Left ventricle myocardium inferior (tissue), 1 donor: Measurements from ENCODE around the gene ZNF205. TPM values are rescaled to one million over a fixed set of nuclear protein-coding genes. Genes with fewer than 3 reads are reported as not detected.

Source experiments
- DNase-seq: peaks from one replicate; pipeline ENCODE4 v3.0.0-alpha.2; 2020
- H3K27ac ChIP-seq: fragments of 200-600 bp; replicated peaks from 2 replicates; pipeline ENCODE4 v1.8.0; 2021
- H3K27me3 ChIP-seq: fragments of 200-600 bp; 2 replicates; pipeline ENCODE4 v1.8.0; 2021; ENCODE audit warnings: low read depth
- H3K36me3 ChIP-seq: fragments of 200-600 bp; 2 replicates; pipeline ENCODE4 v1.8.0; 2021
- H3K4me1 ChIP-seq: fragments of 200-600 bp; 2 replicates; pipeline ENCODE4 v1.8.0; 2021
- H3K4me3 ChIP-seq: fragments of 200-600 bp; 2 replicates; pipeline ENCODE4 v1.8.0; 2021; ENCODE audit warnings: mild to moderate bottlenecking, moderate library complexity
- H3K9me3 ChIP-seq: fragments of 200-600 bp; replicated peaks from 2 replicates; pipeline ENCODE4 v1.8.0; 2021
- CTCF ChIP-seq: fragments of 200-600 bp; IDR thresholded peaks from 2 replicates; pipeline ENCODE4 v1.8.0; 2021; ENCODE audit warnings: antibody characterized with exemption, mild to moderate bottlenecking, borderline replicate concordance
- intact Hi-C: fragments of 100-400 bp; cut with micrococcal nuclease; formaldehyde crosslinking; loops from one replicate; pipeline ENCODE4 v1.11.0; 2022
- total RNA-seq: library from RNA; stranded (reverse); fragmentation: NEBNext Ultra II Directional; extraction: Animal tissue kit (Norgen Biotek cat#: 25700); gene quantifications from one replicate; pipeline ENCODE4 v1.2.1, GENCODE V29; 2021
- donor health status: DM: no; HTN: yes; CAD: no; lungs with severe emphysema.

ZNF205 gene
- total RNA-seq, 1 donor from 2014 or later: 8.0 TPM

GRCh38 chr16:3145660-3146059 is 33.3 kb downstream of the ZNF205 start:
- peaks cover 48% of the 10 kb centered on the region for H3K4me1 ChIP-seq
- DNase-seq: no peak
- H3K27me3 ChIP-seq: no peaks in the 10 kb centered on the region
- H3K36me3 ChIP-seq: peaks cover 23% of the 10 kb centered on the region
- no peak for TF ChIP-seq CTCF
- intact Hi-C loops: no loop called here
- H3K4me3 ChIP-seq: no peak overlapping the region
- H3K9me3 ChIP-seq: no peaks in the 10 kb centered on the region
- H3K27ac ChIP-seq: peak overlapping the region; percentile 92

- Histone ChIP-seq H3K4me3 (no peak overlapping the region), H3K27me3 (no peaks in the 10 kb centered on the region), H3K36me3 (peaks cover 7% of the 10 kb centered on the region), H3K9me3 (no peaks in the 10 kb centered on the region), H3K4me1 (peaks cover 62% of the 10 kb centered on the region), H3K27ac (no peak overlapping the region)
- intact Hi-C loops: no loop called here
- no peak for DNase-seq
- TF ChIP-seq CTCF: no peak
These were observed 34.8 kb downstream of the ZNF205 start for GRCh38 chr16:3147046-3147756.

GRCh38 chr16:3147757-3148104 is 35.3 kb downstream of the ZNF205 start:
- no peaks in the 10 kb centered on the region for H3K9me3 ChIP-seq
- no peak for TF ChIP-seq CTCF
- H3K4me1 ChIP-seq: peaks cover 62% of the 10 kb centered on the region
- H3K36me3 ChIP-seq: peaks cover 2% of the 10 kb centered on the region
- intact Hi-C loops: no loop called here
- no peak for DNase-seq
- no peak overlapping the region for H3K4me3 ChIP-seq
- H3K27ac ChIP-seq: no peak overlapping the region
- H3K27me3 ChIP-seq: no peaks in the 10 kb centered on the region

GRCh38 chr16:3148256-3149192 is 36.1 kb downstream of the ZNF205 start:
- H3K27ac ChIP-seq: peak overlapping the region; percentile 90
- no peak overlapping the region for H3K4me3 ChIP-seq
- H3K27me3 ChIP-seq: no peaks in the 10 kb centered on the region
- no peak for DNase-seq
- no peak for TF ChIP-seq CTCF
- no peaks in the 10 kb centered on the region for H3K36me3 ChIP-seq
- intact Hi-C loops: no loop called here
- no peaks in the 10 kb centered on the region for H3K9me3 ChIP-seq
- peaks cover 56% of the 10 kb centered on the region for H3K4me1 ChIP-seq

- peak overlapping the region; percentile 90 for H3K27ac ChIP-seq
- H3K36me3 ChIP-seq: no peaks in the 10 kb centered on the region
- intact Hi-C loops: no loop called here
- DNase-seq: no peak
- H3K4me1 ChIP-seq: peaks cover 50% of the 10 kb centered on the region
- peak overlapping the region; percentile 71 for H3K4me3 ChIP-seq
- H3K9me3 ChIP-seq: no peaks in the 10 kb centered on the region
- H3K27me3 ChIP-seq: no peaks in the 10 kb centered on the region
- no peak for TF ChIP-seq CTCF
These were observed 36.8 kb downstream of the ZNF205 start for GRCh38 chr16:3149193-3149530.
